ENCODE results near the gene TAF8. TPM values are rescaled to one million over a fixed set of nuclear protein-coding genes. Genes with fewer than 3 reads are reported as not detected.
"Not testable (repeated sequence)": the region's sequence is repeated elsewhere in the genome, so short reads cannot be mapped to it uniquely, and the experiment has no call there.

The TAF8 gene
- total RNA-seq, 1 donor from 2014 or later: 28.9 TPM

DNA sequence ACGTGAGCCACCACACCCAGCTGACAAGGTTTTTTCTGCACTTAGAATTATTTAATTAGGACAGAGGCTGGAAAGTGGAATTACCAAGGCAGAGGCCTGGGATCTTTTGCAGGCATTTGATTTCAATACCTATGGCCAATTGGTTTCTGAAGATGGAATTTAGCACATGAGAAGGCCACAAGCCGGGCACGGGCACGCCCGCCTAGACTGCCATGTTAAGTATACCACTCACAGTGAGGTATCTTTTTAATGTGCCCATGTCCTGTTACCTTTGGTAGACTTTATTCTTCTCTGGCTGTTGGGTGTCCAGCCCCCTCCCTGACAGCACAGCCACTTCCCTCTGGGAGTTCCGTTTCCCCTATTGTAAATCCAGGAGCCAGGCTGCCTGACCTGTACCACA, 18.0 kb upstream of the TAF8 start:
- H3K36me3 Mint-ChIP-seq (ENCODE audit: low read depth): no peaks in the 10 kb centered on the region
- H3K27ac Mint-ChIP-seq (ENCODE audit: unreplicated experiment): no peak overlapping the region
- H3K9me3 Mint-ChIP-seq: no peaks in the 10 kb centered on the region
- DNase-seq (ENCODE audit: low read depth, low spot score): no peak
- no peak overlapping the region for H3K4me3 Mint-ChIP-seq
- TF ChIP-seq, protein P1, sequence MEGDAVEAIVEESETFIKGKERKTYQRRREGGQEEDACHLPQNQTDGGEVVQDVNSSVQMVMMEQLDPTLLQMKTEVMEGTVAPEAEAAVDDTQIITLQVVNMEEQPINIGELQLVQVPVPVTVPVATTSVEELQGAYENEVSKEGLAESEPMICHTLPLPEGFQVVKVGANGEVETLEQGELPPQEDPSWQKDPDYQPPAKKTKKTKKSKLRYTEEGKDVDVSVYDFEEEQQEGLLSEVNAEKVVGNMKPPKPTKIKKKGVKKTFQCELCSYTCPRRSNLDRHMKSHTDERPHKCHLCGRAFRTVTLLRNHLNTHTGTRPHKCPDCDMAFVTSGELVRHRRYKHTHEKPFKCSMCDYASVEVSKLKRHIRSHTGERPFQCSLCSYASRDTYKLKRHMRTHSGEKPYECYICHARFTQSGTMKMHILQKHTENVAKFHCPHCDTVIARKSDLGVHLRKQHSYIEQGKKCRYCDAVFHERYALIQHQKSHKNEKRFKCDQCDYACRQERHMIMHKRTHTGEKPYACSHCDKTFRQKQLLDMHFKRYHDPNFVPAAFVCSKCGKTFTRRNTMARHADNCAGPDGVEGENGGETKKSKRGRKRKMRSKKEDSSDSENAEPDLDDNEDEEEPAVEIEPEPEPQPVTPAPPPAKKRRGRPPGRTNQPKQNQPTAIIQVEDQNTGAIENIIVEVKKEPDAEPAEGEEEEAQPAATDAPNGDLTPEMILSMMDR (conservative IDR thresholded peaks at IDR 0.05): no peak
- H3K4me1 Mint-ChIP-seq: no peaks in the 10 kb centered on the region
- no peaks in the 10 kb centered on the region for H3K27me3 Mint-ChIP-seq (ENCODE audit: low read depth)

DNA sequence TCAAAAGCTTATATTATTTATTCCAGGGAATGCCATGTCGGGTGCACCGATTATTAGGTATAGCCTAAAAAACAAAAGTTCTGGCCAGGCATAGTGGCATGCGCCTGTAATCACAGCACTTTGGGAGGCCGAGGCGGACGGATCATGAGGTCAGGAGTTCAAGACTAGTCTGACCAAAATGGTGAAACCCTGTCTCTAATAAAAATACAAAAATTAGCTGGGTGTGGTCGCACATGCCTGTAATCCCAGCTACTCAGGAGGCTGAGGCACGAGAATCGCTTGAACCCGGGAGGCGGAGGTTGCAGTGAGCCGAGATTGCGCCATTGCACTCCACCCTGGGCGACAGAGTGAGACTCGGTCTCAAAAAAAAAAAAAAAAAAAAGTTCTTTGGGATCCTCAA, 12.7 kb upstream of the TAF8 start:
- not testable (repeated sequence) for H3K36me3 Mint-ChIP-seq (ENCODE audit: low read depth); H3K4me1 Mint-ChIP-seq; H3K9me3 Mint-ChIP-seq; H3K4me3 Mint-ChIP-seq; DNase-seq (ENCODE audit: low read depth, low spot score); H3K27me3 Mint-ChIP-seq (ENCODE audit: low read depth); H3K27ac Mint-ChIP-seq (ENCODE audit: unreplicated experiment)

DNA sequence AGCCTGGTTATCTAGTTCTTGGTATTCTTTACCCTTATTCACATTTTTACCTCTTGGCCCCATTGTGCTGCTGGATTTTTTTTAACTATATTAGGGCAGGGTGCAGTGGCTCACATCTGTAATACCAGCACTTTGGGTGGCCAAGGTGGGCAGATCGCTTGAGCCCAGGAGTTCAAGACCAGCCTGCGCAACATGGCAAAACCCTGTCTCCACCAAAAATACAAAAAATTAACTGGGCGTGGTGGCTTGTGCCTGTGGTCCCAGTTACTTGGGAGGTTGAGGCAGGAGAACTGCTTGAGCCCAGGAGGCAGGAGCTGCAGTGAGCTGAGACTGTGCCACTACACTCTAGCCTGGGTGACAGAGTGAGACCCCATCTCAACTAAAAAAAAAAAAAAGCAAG, 12.2 kb upstream of the TAF8 start:
- H3K4me3 Mint-ChIP-seq: no peak overlapping the region
- H3K27me3 Mint-ChIP-seq (ENCODE audit: low read depth): no peaks in the 10 kb centered on the region
- no peaks in the 10 kb centered on the region for H3K36me3 Mint-ChIP-seq (ENCODE audit: low read depth)
- no peak for DNase-seq (ENCODE audit: low read depth, low spot score)
- H3K4me1 Mint-ChIP-seq: no peaks in the 10 kb centered on the region
- H3K9me3 Mint-ChIP-seq: no peaks in the 10 kb centered on the region
- TF ChIP-seq, protein P1 (conservative IDR thresholded peaks at IDR 0.05): no peak
- H3K27ac Mint-ChIP-seq (ENCODE audit: unreplicated experiment): no peak overlapping the region

DNA sequence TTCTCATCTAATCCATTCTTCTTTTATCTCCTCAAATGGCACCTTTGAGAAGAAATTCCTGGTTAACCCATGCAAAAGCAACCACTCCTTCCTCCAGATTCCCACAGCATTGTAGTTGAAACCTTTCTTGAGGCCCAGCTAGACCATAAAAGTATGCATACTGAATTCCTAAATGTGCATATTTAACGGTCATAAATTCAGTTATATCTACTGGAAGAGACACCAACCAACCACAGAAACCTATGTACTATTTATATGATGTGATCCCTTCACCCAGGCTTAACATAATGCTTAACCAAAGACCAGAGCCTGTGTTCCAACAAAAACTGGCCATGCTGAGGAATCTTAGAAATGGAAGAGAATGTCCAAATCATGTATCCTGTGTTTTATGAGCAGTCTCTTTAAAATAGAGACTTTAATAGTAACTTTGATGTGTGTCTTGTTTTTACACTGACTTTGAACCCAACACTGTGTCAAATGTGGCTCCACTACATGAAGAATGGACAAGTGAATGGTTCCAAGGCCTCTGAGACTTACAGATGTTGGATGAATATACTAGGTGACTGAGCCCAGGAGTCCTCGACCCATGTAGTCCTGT, 11.4 kb upstream of the TAF8 start:
- Mint-ChIP-seq H3K27ac (ENCODE audit: unreplicated experiment) (no peak overlapping the region), H3K4me3 (no peak overlapping the region), H3K4me1 (no peaks in the 10 kb centered on the region), H3K27me3 (ENCODE audit: low read depth) (no peaks in the 10 kb centered on the region), H3K9me3 (no peaks in the 10 kb centered on the region), H3K36me3 (ENCODE audit: low read depth) (no peaks in the 10 kb centered on the region)
- DNase-seq (ENCODE audit: low read depth, low spot score): no peak
- TF ChIP-seq, protein P1 (conservative IDR thresholded peaks at IDR 0.05): no peak

DNA sequence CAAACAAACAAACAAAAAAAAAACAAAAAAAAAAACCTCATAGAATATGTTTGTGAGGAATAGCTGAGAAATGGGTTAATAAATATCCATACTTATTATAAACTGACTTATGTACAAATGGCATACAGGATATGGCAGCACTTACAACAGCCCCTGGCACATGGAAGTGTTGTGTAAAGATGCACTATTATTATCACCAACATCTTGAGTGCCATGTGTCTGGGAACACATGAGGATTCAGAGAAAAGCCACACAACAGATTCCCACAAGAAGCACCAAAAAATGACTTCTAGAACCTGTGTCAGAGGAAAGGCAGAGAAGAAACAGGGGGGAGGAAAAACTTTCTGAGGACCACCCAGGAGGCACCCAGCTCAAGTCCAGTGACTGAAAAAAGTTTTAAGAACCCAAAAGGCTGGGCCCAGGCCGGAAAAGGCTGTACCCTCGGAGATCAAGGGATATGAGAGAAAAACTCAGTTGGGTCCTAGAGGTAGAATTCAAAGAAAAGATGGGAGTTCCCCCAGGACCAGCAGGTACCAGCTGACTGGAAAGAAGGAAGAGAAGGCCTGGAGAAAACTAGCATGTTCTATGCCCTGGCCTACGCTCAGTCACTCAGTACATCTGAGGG, 9.4 kb upstream of the TAF8 start:
- Mint-ChIP-seq H3K27me3 (ENCODE audit: low read depth) (peaks cover 14% of the 10 kb centered on the region), H3K27ac (ENCODE audit: unreplicated experiment) (no peak overlapping the region), H3K36me3 (ENCODE audit: low read depth) (no peaks in the 10 kb centered on the region), H3K4me1 (peaks cover 6% of the 10 kb centered on the region), H3K9me3 (no peaks in the 10 kb centered on the region), H3K4me3 (no peak overlapping the region)
- TF ChIP-seq, protein P1 (conservative IDR thresholded peaks at IDR 0.05): no peak
- no peak for DNase-seq (ENCODE audit: low read depth, low spot score)

DNA sequence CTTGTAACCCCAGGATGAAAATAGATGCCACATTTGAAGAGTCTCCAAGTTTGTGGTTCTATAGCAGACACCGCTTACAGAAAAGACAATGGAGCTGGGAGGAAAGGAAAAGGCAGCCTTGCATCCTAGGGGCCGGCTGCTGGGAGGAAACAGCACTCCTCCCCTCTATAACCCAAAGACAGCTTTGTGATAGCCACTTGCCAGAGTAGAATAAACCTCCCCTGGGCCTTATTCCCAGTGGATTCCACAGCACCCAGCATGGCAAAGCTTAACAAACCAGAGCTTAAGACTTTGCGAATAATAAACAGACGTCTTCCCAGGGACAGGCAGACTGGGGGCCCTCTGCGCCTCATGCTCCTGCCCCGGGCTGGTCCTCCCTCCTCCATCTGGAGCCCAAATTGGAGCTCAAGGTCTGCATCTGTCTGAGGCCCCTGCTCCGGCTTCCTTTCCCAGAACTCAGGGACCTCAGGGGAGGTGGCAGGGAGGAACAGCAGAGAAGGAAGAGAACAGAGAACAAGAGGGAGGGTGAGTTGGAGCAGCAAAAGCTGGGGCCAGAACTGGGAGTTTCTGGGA, 8.8 kb upstream of the TAF8 start:
- Mint-ChIP-seq H3K36me3 (ENCODE audit: low read depth) (no peaks in the 10 kb centered on the region), H3K27me3 (ENCODE audit: low read depth) (peaks cover 20% of the 10 kb centered on the region), H3K27ac (ENCODE audit: unreplicated experiment) (no peak overlapping the region), H3K9me3 (no peaks in the 10 kb centered on the region), H3K4me1 (peaks cover 6% of the 10 kb centered on the region), H3K4me3 (no peak overlapping the region)
- TF ChIP-seq, protein P1 (conservative IDR thresholded peaks at IDR 0.05): no peak
- DNase-seq (ENCODE audit: low read depth, low spot score): no peak

Measured in neural crest cell (in vitro differentiated cells).